Fibroblast of lung (primary cell): Measurements from ENCODE around the gene VGLL4.

Experiments
- EZH2 ChIP-seq: IDR thresholded peaks from 2 replicates; pipeline ENCODE4 v1.5.1; 2012; ENCODE audit warnings: low read length, control low read depth, mild to moderate bottlenecking; ENCODE audit errors: missing control alignments
- TF ChIP-seq, protein P1 (sequence below), 2 donors: IDR thresholded peaks in 1 of 2; conservative IDR thresholded peaks in 1 of 2; 1 replicate in 1 of 2; 2 replicates in 1 of 2; pipeline ENCODE4 v1.5.1; 2011 to 2012; ENCODE audit warnings: low read length in 2 of 2, control low read depth in 1 of 2, inconsistent platforms in 1 of 2, low read depth in 1 of 2, mild to moderate bottlenecking in 1 of 2

DNA sequence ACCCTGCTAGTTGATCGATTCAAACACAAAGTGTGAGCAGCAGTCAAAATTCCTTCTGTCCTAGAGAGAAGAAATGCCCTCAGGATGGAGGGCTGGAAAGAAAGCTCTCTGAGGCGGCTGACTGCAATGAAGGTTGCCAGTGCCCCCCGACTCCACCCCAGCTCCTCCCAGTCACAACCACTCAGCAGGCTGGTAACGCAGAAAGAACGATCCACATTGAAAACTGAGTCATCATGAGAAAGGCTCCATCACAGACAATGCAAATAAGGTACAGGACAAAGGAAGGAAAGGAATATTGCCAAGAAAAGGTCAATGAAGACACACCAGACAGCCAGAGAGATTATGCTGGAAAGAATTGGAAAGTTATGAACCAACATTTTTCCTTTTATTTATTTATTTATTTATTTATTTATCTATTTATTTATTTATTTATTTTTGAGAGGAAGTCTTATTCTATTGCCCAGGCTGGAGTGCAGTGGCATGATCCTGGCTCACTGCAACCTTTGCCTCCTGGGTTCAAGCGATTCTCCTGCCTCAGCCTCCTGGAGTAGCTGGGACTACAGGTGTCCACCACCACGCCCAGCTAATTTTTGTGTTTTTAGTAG is 17.4 kb upstream of the VGLL4 start:
- TF ChIP-seq, protein P1, sequence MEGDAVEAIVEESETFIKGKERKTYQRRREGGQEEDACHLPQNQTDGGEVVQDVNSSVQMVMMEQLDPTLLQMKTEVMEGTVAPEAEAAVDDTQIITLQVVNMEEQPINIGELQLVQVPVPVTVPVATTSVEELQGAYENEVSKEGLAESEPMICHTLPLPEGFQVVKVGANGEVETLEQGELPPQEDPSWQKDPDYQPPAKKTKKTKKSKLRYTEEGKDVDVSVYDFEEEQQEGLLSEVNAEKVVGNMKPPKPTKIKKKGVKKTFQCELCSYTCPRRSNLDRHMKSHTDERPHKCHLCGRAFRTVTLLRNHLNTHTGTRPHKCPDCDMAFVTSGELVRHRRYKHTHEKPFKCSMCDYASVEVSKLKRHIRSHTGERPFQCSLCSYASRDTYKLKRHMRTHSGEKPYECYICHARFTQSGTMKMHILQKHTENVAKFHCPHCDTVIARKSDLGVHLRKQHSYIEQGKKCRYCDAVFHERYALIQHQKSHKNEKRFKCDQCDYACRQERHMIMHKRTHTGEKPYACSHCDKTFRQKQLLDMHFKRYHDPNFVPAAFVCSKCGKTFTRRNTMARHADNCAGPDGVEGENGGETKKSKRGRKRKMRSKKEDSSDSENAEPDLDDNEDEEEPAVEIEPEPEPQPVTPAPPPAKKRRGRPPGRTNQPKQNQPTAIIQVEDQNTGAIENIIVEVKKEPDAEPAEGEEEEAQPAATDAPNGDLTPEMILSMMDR (conservative IDR thresholded peaks at IDR 0.05 in 1 of 2, IDR thresholded peaks at IDR 0.05 in 1 of 2; ENCODE audit: low read depth in 1 of 2, low read length in 2 of 2) = no peak
- TF ChIP-seq EZH2 = no peak
